Measurements from ENCODE around the gene RBBP8.
A peak's percentile ranks its signal among the peaks of the same experiment; 100 is the strongest.

The RBBP8 gene

DNA sequence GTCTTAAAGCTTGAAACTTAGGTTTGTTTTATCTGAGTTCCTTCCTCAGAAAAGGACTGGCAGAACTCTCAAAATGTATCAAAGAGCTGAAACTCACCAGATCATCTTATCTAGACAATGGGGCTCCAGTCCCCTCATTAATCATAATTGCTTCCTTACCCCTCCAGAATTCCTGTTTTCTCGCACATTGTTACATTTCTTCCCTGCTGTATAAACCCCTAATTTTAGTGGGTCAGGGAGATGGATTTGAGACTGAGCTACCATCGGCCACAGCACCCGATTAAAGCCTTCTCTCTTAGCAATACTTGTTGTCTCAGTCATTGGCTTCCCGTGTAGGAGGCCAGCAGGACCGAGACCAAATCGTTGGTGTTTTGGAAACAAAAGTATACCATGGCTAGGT is 130.4 kb downstream of the RBBP8 start:
- no peak for DNase-seq (ENCODE audit: low read depth)

GRCh38 chr18:23065234-23065806 is 132.2 kb downstream of the RBBP8 start:
- DNase-seq (ENCODE audit: low read depth), result no peak

DNA sequence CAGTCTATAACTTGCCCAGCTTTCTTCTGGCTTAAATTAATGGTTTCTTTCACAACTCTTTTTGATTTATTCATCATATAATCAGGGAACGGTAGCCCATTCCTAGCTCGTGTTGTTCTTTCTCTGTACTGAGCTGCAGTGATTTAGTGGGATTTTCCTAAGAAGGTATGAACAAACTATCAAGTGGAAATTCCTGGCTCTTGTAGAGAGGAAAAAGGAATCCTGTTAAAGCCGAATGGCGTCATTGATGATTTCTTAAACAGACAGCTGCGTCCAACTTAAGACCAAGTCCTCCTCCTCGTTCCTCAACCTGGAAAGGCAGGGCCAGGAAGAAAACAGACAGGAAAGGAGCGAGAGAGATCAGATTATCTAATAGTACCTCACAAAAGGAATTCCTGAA is 132.9 kb downstream of the RBBP8 start:
- DNase-seq (ENCODE audit: low read depth), result no peak

GRCh38 chr18:23066504-23067039 is 133.4 kb downstream of the RBBP8 start:
- DNase-seq (ENCODE audit: low read depth), result no peak

DNA sequence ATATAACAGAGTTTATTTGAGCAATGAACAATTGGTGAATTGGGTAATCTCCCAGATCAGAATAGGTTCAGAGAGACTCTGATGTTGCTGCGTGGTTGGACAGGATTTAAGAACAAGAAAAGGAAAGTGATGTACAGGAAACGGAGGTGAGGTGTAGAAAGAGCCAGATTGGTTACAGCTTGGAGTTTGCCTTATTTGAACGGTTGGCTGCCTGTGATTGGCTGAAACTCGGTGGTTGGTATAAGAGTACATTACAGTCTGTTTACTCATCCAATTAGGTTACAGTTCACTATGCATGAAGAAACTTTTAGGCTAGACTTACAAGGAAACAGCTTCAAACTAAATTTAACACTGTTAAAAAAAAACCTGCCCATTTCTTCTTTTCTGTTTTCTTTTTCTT is 134.1 kb downstream of the RBBP8 start:
- no peak for DNase-seq (ENCODE audit: low read depth)

GRCh38 chr18:23068011-23068410 is 134.9 kb downstream of the RBBP8 start:
- no peak for DNase-seq (ENCODE audit: low read depth)

- no peak for DNase-seq (ENCODE audit: low read depth)
These were observed 135.6 kb downstream of the RBBP8 start for GRCh38 chr18:23068570-23069310.

- no peak for DNase-seq (ENCODE audit: low read depth)
These were observed 136.4 kb downstream of the RBBP8 start for GRCh38 chr18:23069481-23069880.

DNA sequence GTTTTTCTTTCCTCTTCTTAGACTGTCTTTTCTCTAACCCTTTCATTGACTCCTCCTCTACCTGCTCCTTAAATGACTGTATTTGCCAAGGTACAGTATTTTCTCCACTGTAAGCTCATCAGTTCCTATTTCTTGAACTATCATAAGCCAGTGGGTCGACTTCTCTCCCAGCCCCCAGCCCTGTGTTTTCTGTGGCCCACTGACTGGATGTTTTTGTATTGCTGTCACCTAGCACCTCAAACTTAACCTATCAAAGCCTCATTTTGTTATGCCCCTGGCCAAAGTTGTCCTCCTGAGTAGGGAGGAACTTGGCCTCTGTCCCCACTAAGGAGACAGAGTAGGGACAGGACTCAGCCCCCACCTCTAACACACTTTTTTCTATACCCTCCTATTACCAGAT is 136.8 kb downstream of the RBBP8 start:
- DNase-seq (ENCODE audit: low read depth), result no peak

GRCh38 chr18:23071285-23071684 is 138.2 kb downstream of the RBBP8 start:
- DNase-seq (ENCODE audit: low read depth), result peak; percentile 33

- DNase-seq (ENCODE audit: low read depth), result no peak
These were observed 139.0 kb downstream of the RBBP8 start for GRCh38 chr18:23072079-23072478.

- DNase-seq (ENCODE audit: low read depth), result no peak
These were observed 141.0 kb downstream of the RBBP8 start for GRCh38 chr18:23073996-23074606.
